ENCODE measurements around the gene KCNH1. TPM values are rescaled to one million over a fixed set of nuclear protein-coding genes. Genes with fewer than 3 reads are reported as not detected.

KCNH1 gene
- total RNA-seq, 3 donors from 2014 or later, result 0.81 to 1.7 (median 1.2) TPM

GRCh38 chr1:211158866-211159265 lies 24.9 kb upstream of the KCNH1 start:
- Histone ChIP-seq H3K36me3 (ENCODE audit: low read depth) (no peaks in the 10 kb centered on the region), H3K4me1 (ENCODE audit: low read depth) (no peaks in the 10 kb centered on the region), H3K4me3 (no peak overlapping the region), H3K9me3 (no peaks in the 10 kb centered on the region)
- ATAC-seq (no peak), DNase-seq (no peak)
- TF ChIP-seq CTCF (IDR thresholded peaks at IDR 0.05), result no peak
- intact Hi-C loops (cut with DNase I, micrococcal nuclease), result no loop called here

- no peak for TF ChIP-seq CTCF (IDR thresholded peaks at IDR 0.05)
- Histone ChIP-seq H3K9me3 (no peaks in the 10 kb centered on the region), H3K4me1 (ENCODE audit: low read depth) (no peaks in the 10 kb centered on the region), H3K36me3 (ENCODE audit: low read depth) (no peaks in the 10 kb centered on the region), H3K4me3 (no peak overlapping the region)
- no peak for DNase-seq
- ATAC-seq, result no peak
- intact Hi-C loops (cut with DNase I, micrococcal nuclease), result no loop called here
These were observed 21.1 kb upstream of the KCNH1 start for GRCh38 chr1:211155040-211155439.

DNA sequence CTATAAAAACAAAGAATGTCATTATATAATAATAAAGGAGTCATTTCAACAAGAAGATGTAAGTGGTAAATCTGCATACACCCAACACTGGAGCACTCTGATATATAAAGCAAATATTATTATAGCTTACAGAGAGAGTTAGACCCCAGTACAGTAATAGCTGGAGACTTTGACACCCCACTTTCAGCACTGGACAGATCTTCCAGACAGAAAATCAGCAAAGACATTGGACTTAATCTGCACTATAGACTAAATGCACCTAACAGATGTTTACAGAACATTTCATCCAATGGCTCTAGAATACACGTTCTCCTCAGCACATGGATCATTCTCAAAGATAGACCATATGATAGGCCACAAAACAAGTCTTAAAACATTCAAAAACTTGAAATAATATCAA lies 20.0 kb upstream of the KCNH1 start:
- no peak overlapping the region for H3K4me3 ChIP-seq
- H3K9me3 ChIP-seq, result no peaks in the 10 kb centered on the region
- TF ChIP-seq CTCF (IDR thresholded peaks at IDR 0.05), result no peak
- no peaks in the 10 kb centered on the region for H3K36me3 ChIP-seq (ENCODE audit: low read depth)
- DNase-seq, result no peak
- H3K4me1 ChIP-seq (ENCODE audit: low read depth), result no peaks in the 10 kb centered on the region
- no peak for ATAC-seq
- intact Hi-C loops (cut with DNase I, micrococcal nuclease), result no loop called here

DNA sequence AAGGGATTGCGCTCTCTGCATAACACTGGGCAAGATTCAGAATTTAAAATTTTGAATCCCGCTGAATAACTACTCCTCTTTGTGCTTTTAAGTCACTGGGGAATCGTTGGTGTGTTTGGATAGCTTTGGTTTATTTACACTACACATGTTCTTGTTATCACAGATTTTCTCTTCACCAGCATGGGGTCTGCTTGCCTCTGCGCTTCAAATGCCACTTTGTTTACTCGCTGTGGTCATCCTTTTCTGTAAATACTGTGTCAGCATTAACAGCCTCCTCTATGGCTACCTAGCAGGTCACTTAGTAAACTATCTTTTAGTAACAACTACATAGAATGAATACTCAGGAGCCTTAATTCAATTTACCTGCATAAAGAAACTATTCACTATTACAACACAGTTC lies 14.4 kb upstream of the KCNH1 start:
- DNase-seq (no peak), ATAC-seq (no peak)
- Histone ChIP-seq H3K9me3 (no peaks in the 10 kb centered on the region), H3K4me3 (no peak overlapping the region), H3K36me3 (ENCODE audit: low read depth) (no peaks in the 10 kb centered on the region), H3K4me1 (ENCODE audit: low read depth) (no peaks in the 10 kb centered on the region)
- TF ChIP-seq CTCF (IDR thresholded peaks at IDR 0.05), result no peak
- intact Hi-C loops (cut with DNase I, micrococcal nuclease), result no loop called here

DNA sequence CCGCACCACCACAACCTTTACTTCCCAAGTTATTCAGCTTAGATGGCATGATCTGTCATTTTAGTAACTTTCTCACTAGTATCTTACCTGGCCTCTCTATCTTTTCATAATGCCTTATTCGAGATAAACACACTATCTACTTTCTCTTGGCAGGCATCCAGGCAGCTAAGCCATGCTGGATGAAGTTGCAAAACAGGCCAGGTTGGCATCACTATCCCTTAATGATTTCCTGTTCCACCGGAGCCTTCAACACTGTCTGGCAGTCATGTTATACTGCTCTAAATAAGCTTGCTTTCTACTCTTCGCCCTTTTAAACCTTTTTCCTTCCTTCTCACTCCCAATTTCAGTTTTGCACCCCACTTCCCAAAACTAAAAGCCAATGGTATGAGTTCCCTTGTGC lies 12.0 kb upstream of the KCNH1 start:
- no peaks in the 10 kb centered on the region for H3K36me3 ChIP-seq (ENCODE audit: low read depth)
- no peaks in the 10 kb centered on the region for H3K9me3 ChIP-seq
- H3K4me3 ChIP-seq, result no peak overlapping the region
- intact Hi-C loops (cut with DNase I, micrococcal nuclease), result no loop called here
- no peak for TF ChIP-seq CTCF (IDR thresholded peaks at IDR 0.05)
- peaks cover 3% of the 10 kb centered on the region for H3K4me1 ChIP-seq (ENCODE audit: low read depth)
- DNase-seq, result peak in 2 of 3 donors; percentile 34 to 85
- ATAC-seq, result peak; percentile 68

- intact Hi-C loops (cut with DNase I, micrococcal nuclease), result loop anchor here in 1 of 2 donors (10.0 kb wide), 1 partner anchor 551 kb away; no protein-coding TSS in a partner anchor
- Histone ChIP-seq H3K36me3 (ENCODE audit: low read depth) (no peaks in the 10 kb centered on the region), H3K9me3 (no peaks in the 10 kb centered on the region), H3K4me3 (no peak overlapping the region), H3K4me1 (ENCODE audit: low read depth) (no peaks in the 10 kb centered on the region)
- no peak for DNase-seq
- ATAC-seq, result peak; percentile 45
- TF ChIP-seq CTCF (IDR thresholded peaks at IDR 0.05), result no peak
These were observed 1.5 kb upstream of the KCNH1 start for GRCh38 chr1:211135342-211135950.

Data from mucosa of descending colon (tissue), 3 donors.